Kidney (tissue), 14 donors: ENCODE measurements around the gene AFF3. TPM values are rescaled to one million over a fixed set of nuclear protein-coding genes. Genes with fewer than 3 reads are reported as not detected.

Experiments used
- DNase-seq, 5 donors: peaks; one replicate each; pipeline ENCODE4 v3.0.0-alpha.2; 2013 to 2020
- FAIRE-seq: peaks from 2 replicates; lab custom pipeline; 2012; peaks lifted over from hg19 to GRCh38; lab: Jason Lieb, UNC
- H3K27ac ChIP-seq, 2 donors: one replicate each; pipeline ENCODE4 v1.7.0; 2013; ENCODE audit warnings: low read depth in 2 of 2, low read length in 2 of 2, inconsistent platforms in 1 of 2
- H3K27me3 ChIP-seq: one replicate; pipeline ENCODE4 v1.7.1; 2013; ENCODE audit warnings: low read length, inconsistent platforms; ENCODE audit not compliant: control insufficient read depth, insufficient read depth
- H3K36me3 ChIP-seq, 3 donors: one replicate each; pipeline versions ENCODE4 v1.7.0 to v1.7.1; 2013; ENCODE audit warnings: low read length in 3 of 3, control low read depth in 1 of 3, inconsistent platforms in 1 of 3; ENCODE audit not compliant: insufficient read depth in 3 of 3, control insufficient read depth in 2 of 3
- H3K4me1 ChIP-seq, 3 donors: one replicate each; pipeline versions ENCODE4 v1.7.0 to v1.7.1; 2013; ENCODE audit warnings: low read length in 3 of 3, inconsistent platforms in 1 of 3, low read depth in 1 of 3; ENCODE audit not compliant: control insufficient read depth in 2 of 3, insufficient read depth in 2 of 3
- H3K4me3 ChIP-seq, 3 donors: one replicate each; pipeline versions ENCODE4 v1.7.0 to v1.8.1; 2013; ENCODE audit warnings: low read length in 3 of 3, control low read depth in 1 of 3, inconsistent platforms in 1 of 3
- H3K9ac ChIP-seq, 3 donors: one replicate each; pipeline versions ENCODE4 v1.7.0 to v1.7.1; 2013; ENCODE audit warnings: low read length in 3 of 3, control low read depth in 1 of 3, inconsistent platforms in 1 of 3
- H3K9me3 ChIP-seq, 3 donors: one replicate each; pipeline versions ENCODE4 v1.7.0 to v1.7.1; 2013; ENCODE audit warnings: low read length in 3 of 3, control low read depth in 1 of 3, inconsistent platforms in 1 of 3; ENCODE audit not compliant: control insufficient read depth in 2 of 3, insufficient read depth in 1 of 3
- intact Hi-C: fragments of 100-400 bp; cut with DNase I; formaldehyde crosslinking; loops from one replicate; pipeline ENCODE4 v1.11.1; 2022
- polyA plus RNA-seq: library from polyadenylated mRNA; stranded (reverse); fragments of 350-450 nt; fragmentation: Illumina TruSeq; extraction: RNeasy Lipid Tissue Mini Kit (QIAGEN cat#74804); gene quantifications from one replicate; pipeline ENCODE4 v1.2.3, GENCODE V29; 2014; ENCODE audit warnings: low read depth, low replicate concordance; ENCODE audit not compliant: insufficient read depth
- total RNA-seq: library from RNA; stranded (reverse); fragmentation: NEBNext Ultra II Directional; extraction: Animal tissue kit (Norgen Biotek cat#: 25700); gene quantifications from one replicate; pipeline ENCODE4 v1.2.1, GENCODE V29; 2021
- TF ChIP-seq, protein P1 (sequence below): IDR thresholded peaks from 3 replicates; pipeline ENCODE4 v1.5.1; 2012; ENCODE audit warnings: mild to moderate bottlenecking, moderate library complexity, borderline replicate concordance; ENCODE audit not compliant: insufficient read depth; ENCODE audit errors: extremely low read depth
- donor health status: control.
- donor health status: control.
- donor health status: control.
- donor health status: control.
- donor health status: control.
- donor health status: DM: yes; HTN: yes; CAD: no.
- donor health status: Normal renal cell carcinoma (clear cell type).

Gene AFF3
- total and polyA plus RNA-seq, 2 donors from 2014 or later = 0.65 to 11.0 TPM

GRCh38 chr2:99989905-99990304 lies 152.5 kb downstream of the AFF3 start:
- no peak for FAIRE-seq
- Histone ChIP-seq H3K4me3 (no peak overlapping the region), H3K9me3 (no peaks in the 10 kb centered on the region), H3K36me3 (no peaks in the 10 kb centered on the region), H3K9ac (no peak overlapping the region), H3K4me1 (peaks cover 0 to 2% (median 0%) of the 10 kb centered on the region in 3 donors), H3K27me3 (no peaks in the 10 kb centered on the region), H3K27ac (no peak overlapping the region)
- no peak for DNase-seq
- intact Hi-C loops = no loop called here
- TF ChIP-seq, protein P1, sequence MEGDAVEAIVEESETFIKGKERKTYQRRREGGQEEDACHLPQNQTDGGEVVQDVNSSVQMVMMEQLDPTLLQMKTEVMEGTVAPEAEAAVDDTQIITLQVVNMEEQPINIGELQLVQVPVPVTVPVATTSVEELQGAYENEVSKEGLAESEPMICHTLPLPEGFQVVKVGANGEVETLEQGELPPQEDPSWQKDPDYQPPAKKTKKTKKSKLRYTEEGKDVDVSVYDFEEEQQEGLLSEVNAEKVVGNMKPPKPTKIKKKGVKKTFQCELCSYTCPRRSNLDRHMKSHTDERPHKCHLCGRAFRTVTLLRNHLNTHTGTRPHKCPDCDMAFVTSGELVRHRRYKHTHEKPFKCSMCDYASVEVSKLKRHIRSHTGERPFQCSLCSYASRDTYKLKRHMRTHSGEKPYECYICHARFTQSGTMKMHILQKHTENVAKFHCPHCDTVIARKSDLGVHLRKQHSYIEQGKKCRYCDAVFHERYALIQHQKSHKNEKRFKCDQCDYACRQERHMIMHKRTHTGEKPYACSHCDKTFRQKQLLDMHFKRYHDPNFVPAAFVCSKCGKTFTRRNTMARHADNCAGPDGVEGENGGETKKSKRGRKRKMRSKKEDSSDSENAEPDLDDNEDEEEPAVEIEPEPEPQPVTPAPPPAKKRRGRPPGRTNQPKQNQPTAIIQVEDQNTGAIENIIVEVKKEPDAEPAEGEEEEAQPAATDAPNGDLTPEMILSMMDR = no peak

DNA sequence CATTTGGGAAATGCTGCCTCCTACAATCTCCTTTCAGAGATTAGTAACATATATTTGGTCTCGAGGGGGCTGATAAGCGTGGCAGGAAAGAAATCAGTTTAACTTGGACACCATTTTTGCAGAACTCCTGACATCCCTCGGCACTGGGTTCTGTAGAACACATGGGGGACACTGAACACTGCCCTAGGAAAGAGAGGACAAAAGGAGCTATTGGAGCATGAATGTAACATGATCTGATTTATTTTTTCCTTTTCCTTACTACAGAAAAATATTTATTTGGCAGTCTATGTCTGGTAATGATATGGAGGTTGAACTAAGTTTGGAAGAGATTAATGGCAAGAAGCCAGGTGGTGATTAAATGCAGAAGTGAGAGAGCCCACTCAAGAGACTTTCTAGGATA lies 153.8 kb downstream of the AFF3 start:
- no peaks in the 10 kb centered on the region for H3K27me3 ChIP-seq
- H3K36me3 ChIP-seq = no peaks in the 10 kb centered on the region
- DNase-seq (peak in 2 of 5 donors; percentile 48 to 81), FAIRE-seq (no peak)
- no peak overlapping the region for H3K4me3 ChIP-seq
- H3K9ac ChIP-seq = no peak overlapping the region
- no peak overlapping the region for H3K27ac ChIP-seq
- intact Hi-C loops = no loop called here
- H3K4me1 ChIP-seq = peaks cover 0 to 2% (median 0%) of the 10 kb centered on the region in 3 donors
- no peaks in the 10 kb centered on the region for H3K9me3 ChIP-seq
- TF ChIP-seq, protein P1 = no peak

GRCh38 chr2:99987160-99987559 lies 155.2 kb downstream of the AFF3 start:
- no peaks in the 10 kb centered on the region for H3K36me3 ChIP-seq
- H3K9me3 ChIP-seq = no peaks in the 10 kb centered on the region
- intact Hi-C loops = no loop called here
- H3K9ac ChIP-seq = no peak overlapping the region
- no peaks in the 10 kb centered on the region for H3K27me3 ChIP-seq
- FAIRE-seq (no peak), DNase-seq (no peak)
- peaks cover 0 to 5% (median 0%) of the 10 kb centered on the region in 3 donors for H3K4me1 ChIP-seq
- no peak overlapping the region for H3K4me3 ChIP-seq
- TF ChIP-seq, protein P1 = no peak
- H3K27ac ChIP-seq = no peak overlapping the region
